ENCODE measurements around the gene ZBTB8A. TPM values are rescaled to one million over a fixed set of nuclear protein-coding genes. Genes with fewer than 3 reads are reported as not detected.

ZBTB8A gene
- total RNA-seq, 1 experiment from 2014 or later, result 4.2 TPM

DNA sequence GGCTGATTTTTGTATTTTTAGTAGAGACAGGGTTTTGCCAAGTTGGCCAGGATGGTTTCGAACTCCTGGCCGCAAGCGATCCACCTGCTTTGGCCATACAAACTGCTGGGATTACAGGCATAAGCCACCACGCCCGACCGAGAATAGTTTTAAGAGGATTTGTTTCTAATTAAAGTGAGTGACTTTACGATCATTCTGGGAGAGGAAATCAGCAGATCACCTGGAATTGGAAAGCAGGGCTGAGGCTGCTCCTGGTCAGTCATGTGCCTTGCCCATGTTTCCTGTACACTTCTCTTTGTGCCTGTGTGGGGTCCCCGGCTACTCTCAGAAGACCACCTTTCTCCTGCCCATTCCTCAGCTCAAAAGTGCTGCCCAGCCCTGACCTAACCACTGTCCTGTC lies 40.5 kb upstream of the ZBTB8A start:
- ChIA-PET CTCF (no interaction called here), POLR2A (ENCODE audit: unreplicated experiment) (no interaction called here)
- Histone ChIP-seq H3F3A (ENCODE audit: insufficient read depth, low read depth) (peaks cover 19% of the 10 kb centered on the region; the same call in 1 of the 2 replicates), H3K4me1 (replicated peaks; ENCODE audit: insufficient read depth) (no peaks in the 10 kb centered on the region), H3K27ac (no peak overlapping the region), H3K4me2 (no peak overlapping the region), H3K79me2 (ENCODE audit: low read depth) (no peaks in the 10 kb centered on the region), H4K20me1 (ENCODE audit: insufficient read depth) (no peaks in the 10 kb centered on the region), H3K9me3 (ENCODE audit: insufficient read depth, low read depth) (no peaks in the 10 kb centered on the region), H3K36me3 (ENCODE audit: low read depth) (no peaks in the 10 kb centered on the region), H3K9me2 (ENCODE audit: insufficient read depth) (no peaks in the 10 kb centered on the region), H3K27me3 (ENCODE audit: insufficient read depth, low read depth) (no peaks in the 10 kb centered on the region), H3K4me3 (no peak overlapping the region), H2AFZ (no peak overlapping the region)
- TF ChIP-seq, protein P1, sequence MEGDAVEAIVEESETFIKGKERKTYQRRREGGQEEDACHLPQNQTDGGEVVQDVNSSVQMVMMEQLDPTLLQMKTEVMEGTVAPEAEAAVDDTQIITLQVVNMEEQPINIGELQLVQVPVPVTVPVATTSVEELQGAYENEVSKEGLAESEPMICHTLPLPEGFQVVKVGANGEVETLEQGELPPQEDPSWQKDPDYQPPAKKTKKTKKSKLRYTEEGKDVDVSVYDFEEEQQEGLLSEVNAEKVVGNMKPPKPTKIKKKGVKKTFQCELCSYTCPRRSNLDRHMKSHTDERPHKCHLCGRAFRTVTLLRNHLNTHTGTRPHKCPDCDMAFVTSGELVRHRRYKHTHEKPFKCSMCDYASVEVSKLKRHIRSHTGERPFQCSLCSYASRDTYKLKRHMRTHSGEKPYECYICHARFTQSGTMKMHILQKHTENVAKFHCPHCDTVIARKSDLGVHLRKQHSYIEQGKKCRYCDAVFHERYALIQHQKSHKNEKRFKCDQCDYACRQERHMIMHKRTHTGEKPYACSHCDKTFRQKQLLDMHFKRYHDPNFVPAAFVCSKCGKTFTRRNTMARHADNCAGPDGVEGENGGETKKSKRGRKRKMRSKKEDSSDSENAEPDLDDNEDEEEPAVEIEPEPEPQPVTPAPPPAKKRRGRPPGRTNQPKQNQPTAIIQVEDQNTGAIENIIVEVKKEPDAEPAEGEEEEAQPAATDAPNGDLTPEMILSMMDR (conservative IDR thresholded peaks at IDR 0.05), result no peak
- no peak for TF ChIP-seq EZH2 (IDR thresholded peaks at IDR 0.05; ENCODE audit: low read depth)
- BruUV-seq (replicated peaks), result no TSS peak
- intact Hi-C loops (cut with micrococcal nuclease; ENCODE audit: unreplicated experiment), result no loop called here
- no peak for DNase-seq

DNA sequence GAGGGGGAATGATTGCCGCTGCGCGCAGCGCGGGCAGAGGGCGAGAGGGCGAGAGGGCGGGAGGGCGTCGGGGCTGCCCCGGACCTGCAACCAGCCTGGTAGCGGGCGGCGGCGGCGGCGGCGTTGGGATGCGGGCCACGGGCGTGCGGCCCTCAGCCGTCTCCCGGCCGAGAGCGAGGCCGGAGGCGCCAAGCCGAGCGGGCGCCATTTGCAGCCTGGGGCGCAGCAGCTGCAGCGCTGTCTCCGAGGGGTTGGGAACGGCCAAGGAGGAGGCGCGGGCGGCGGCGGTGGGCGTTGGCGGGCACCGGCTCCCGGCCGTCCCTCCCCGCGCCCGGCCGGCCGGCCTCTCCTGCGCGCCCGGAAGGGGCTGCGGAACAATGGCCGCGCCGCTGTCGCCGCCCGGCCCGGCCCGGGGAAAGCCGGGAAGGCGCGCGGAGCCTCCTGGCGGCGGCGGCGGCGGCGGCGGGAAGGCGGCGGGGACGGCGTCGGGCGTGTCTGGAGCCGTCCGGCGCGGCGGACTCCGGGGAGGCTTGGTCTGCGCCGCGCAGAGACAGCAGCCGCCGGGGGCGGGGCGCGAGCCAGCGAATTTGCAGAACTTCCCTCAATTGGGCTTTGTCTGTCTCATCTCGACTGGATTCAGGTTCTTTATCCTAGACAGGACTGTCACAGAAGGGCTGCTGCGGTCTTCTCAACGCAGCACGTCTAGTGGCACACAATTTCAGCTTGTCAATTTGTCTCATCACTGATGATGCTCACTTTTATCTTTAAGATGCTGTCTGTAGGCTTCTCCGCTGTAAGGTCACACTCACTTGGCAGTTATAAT lies 38.6 kb upstream of the ZBTB8A start:
- H3K27ac ChIP-seq, result no peak overlapping the region
- H2AFZ ChIP-seq, result peak overlapping the region; percentile 83
- ChIA-PET POLR2A (ENCODE audit: unreplicated experiment) (no interaction called here), CTCF (no interaction called here)
- H3K4me2 ChIP-seq, result peak overlapping the region; percentile 73
- TF ChIP-seq EZH2 (IDR thresholded peaks at IDR 0.05; ENCODE audit: low read depth), result no peak
- TF ChIP-seq, protein P1 (conservative IDR thresholded peaks at IDR 0.05), result no peak
- peaks cover 19% of the 10 kb centered on the region; the same call in 1 of the 2 replicates for H3F3A ChIP-seq (ENCODE audit: insufficient read depth, low read depth)
- no peaks in the 10 kb centered on the region for H3K79me2 ChIP-seq (ENCODE audit: low read depth)
- peak in 1 of 2 experiments; percentile 57 for DNase-seq
- no peaks in the 10 kb centered on the region for H3K9me2 ChIP-seq (ENCODE audit: insufficient read depth)
- no peaks in the 10 kb centered on the region for H3K4me1 ChIP-seq (replicated peaks; ENCODE audit: insufficient read depth)
- H4K20me1 ChIP-seq (ENCODE audit: insufficient read depth), result no peaks in the 10 kb centered on the region
- no peaks in the 10 kb centered on the region for H3K36me3 ChIP-seq (ENCODE audit: low read depth)
- no peaks in the 10 kb centered on the region for H3K9me3 ChIP-seq (ENCODE audit: insufficient read depth, low read depth)
- no peaks in the 10 kb centered on the region for H3K27me3 ChIP-seq (ENCODE audit: insufficient read depth, low read depth)
- intact Hi-C loops (cut with micrococcal nuclease; ENCODE audit: unreplicated experiment), result no loop called here
- H3K4me3 ChIP-seq, result peak overlapping the region; percentile 75
- BruUV-seq (replicated peaks), result no TSS peak

DNA sequence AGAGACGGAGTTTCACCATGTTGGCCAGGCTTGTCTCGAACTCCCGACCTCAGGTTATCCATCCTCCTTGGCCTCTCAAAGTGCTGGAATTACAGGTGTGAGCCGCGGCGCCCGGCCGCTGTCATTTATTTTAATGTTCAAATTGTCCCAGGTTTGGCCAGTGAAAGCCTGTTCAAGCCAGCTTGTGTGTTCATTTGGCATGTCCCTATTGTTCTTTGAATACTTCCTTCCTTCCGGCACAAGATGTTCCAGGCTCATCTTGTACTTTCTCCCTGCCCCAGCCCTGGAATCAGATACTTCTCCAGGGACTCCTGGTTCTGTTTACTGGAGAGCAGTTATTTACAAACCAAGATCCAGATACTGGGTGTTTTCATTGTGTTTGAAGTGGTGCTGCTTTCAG lies 37.4 kb upstream of the ZBTB8A start:
- H4K20me1 ChIP-seq (ENCODE audit: insufficient read depth), result no peaks in the 10 kb centered on the region
- H3K4me1 ChIP-seq (replicated peaks; ENCODE audit: insufficient read depth), result no peaks in the 10 kb centered on the region
- H3K79me2 ChIP-seq (ENCODE audit: low read depth), result no peaks in the 10 kb centered on the region
- no peaks in the 10 kb centered on the region for H3K36me3 ChIP-seq (ENCODE audit: low read depth)
- no peak overlapping the region for H2AFZ ChIP-seq
- H3K9me3 ChIP-seq (ENCODE audit: insufficient read depth, low read depth), result no peaks in the 10 kb centered on the region
- H3K4me2 ChIP-seq, result no peak overlapping the region
- H3K27ac ChIP-seq, result no peak overlapping the region
- CTCF ChIA-PET, result no interaction called here
- TF ChIP-seq EZH2 (IDR thresholded peaks at IDR 0.05; ENCODE audit: low read depth), result no peak
- TF ChIP-seq, protein P1 (conservative IDR thresholded peaks at IDR 0.05), result no peak
- H3K4me3 ChIP-seq, result no peak overlapping the region
- H3K9me2 ChIP-seq (ENCODE audit: insufficient read depth), result no peaks in the 10 kb centered on the region
- POLR2A ChIA-PET (ENCODE audit: unreplicated experiment), result no interaction called here
- H3F3A ChIP-seq (ENCODE audit: insufficient read depth, low read depth), result peaks cover 19% of the 10 kb centered on the region; the same call in 1 of the 2 replicates
- intact Hi-C loops (cut with micrococcal nuclease; ENCODE audit: unreplicated experiment), result no loop called here
- no TSS peak for BruUV-seq (replicated peaks)
- DNase-seq, result no peak
- no peaks in the 10 kb centered on the region for H3K27me3 ChIP-seq (ENCODE audit: insufficient read depth, low read depth)

Data from PC-9 (cell line).